HepG2 (cell line): ENCODE results near the gene SH3D19.

Experiments used
- JUN ChIP-seq: sonication (generic); formaldehyde crosslinking; IDR thresholded peaks from 2 replicates; pipeline ENCODE4 v1.4.0; 2020; ENCODE audit warnings: mild to moderate bottlenecking, missing genetic modification reagents
- NKX3-1 ChIP-seq: sonication (generic); formaldehyde crosslinking; IDR thresholded peaks from 2 replicates; pipeline ENCODE4 v1.5.0; 2020; ENCODE audit warnings: missing genetic modification reagents
- POLR2A ChIP-seq, 2 experiments: IDR thresholded peaks; 2 replicates each; pipeline ENCODE4 v1.6.1; 2011; ENCODE audit warnings: low read depth in 2 of 2, low read length in 2 of 2, mild to moderate bottlenecking in 1 of 2, moderate library complexity in 1 of 2; ENCODE audit not compliant: insufficient read depth in 1 of 2
- TBP ChIP-seq: sonication (generic); formaldehyde crosslinking; IDR thresholded peaks from 2 replicates; pipeline ENCODE4 v1.5.0; 2020; ENCODE audit warnings: missing genetic modification reagents
- ZBTB3 ChIP-seq: sonication (generic); formaldehyde crosslinking; IDR thresholded peaks from 2 replicates; pipeline ENCODE4 v1.4.0; 2020; ENCODE audit warnings: low read depth, mild to moderate bottlenecking, moderate library complexity, missing genetic modification reagents, borderline replicate concordance
- ZSCAN21 ChIP-seq: sonication (generic); formaldehyde crosslinking; IDR thresholded peaks from 2 replicates; pipeline ENCODE4 v1.8.0; 2022; ENCODE audit warnings: mild to moderate bottlenecking, missing genetic modification reagents, moderate library complexity, borderline replicate concordance

DNA sequence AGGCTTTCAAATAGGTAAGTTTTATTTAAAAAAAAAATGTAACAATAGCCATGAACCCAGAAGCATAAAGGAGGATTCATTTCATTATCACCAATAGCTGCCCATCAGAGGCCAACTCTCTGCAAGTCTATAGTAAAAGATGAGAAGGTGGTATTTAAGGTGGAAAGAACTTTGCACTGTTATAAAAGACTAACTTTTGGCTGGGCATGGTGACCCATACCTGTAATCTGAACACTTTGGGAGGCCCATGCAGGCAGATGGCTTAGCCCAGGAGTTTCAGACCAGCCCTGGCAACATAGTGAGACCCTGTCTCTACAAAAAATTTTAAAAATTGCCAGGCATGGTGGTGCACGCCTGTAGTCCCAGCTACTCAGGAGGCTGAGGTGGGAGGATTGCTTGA is 182.6 kb downstream of the SH3D19 start:
- TF ChIP-seq NKX3-1 (no peak), ZSCAN21 (CRISPR knock-in tag) (no peak), TBP (CRISPR knock-in tag) (no peak), ZBTB3 (CRISPR knock-in tag) (no peak), JUN (CRISPR knock-in tag) (no peak), POLR2A (IDR thresholded peaks at IDR 0.05; ENCODE audit: insufficient read depth in 1 of 2, low read depth in 2 of 2, low read length in 2 of 2) (no peak)
